GM10248 (cell line): ENCODE results near the gene RALGAPA2.

Experiments
- CTCF ChIA-PET: fragments of 300-600 bp; sonication (Branson Sonifier 250); formaldehyde crosslinking; extraction: SDS; loops from one replicate; lab custom pipeline; 2021; ENCODE audit warnings: antibody characterized with exemption; lab: Yijun Ruan, JAX
- POLR2A ChIA-PET: fragments of 350-650 bp; sonication (Branson Sonifier 250); formaldehyde crosslinking; extraction: SDS; loops from one replicate; lab custom pipeline; 2020; ENCODE audit warnings: antibody characterized with exemption; lab: Yijun Ruan, JAX
- DNase-seq: peaks from one replicate; pipeline ENCODE4 v3.0.0; 2012; ENCODE audit errors: extremely low spot score
- TF ChIP-seq, protein P1 (sequence below): IDR thresholded peaks from 2 replicates; pipeline ENCODE4 v1.5.1; 2012; ENCODE audit warnings: mild to moderate bottlenecking, low read depth; ENCODE audit errors: extremely low read depth, missing control alignments, control extremely low read depth

RALGAPA2 gene

GRCh38 chr20:20535051-20535450 lies 177.4 kb downstream of the RALGAPA2 start:
- TF ChIP-seq, protein P1, sequence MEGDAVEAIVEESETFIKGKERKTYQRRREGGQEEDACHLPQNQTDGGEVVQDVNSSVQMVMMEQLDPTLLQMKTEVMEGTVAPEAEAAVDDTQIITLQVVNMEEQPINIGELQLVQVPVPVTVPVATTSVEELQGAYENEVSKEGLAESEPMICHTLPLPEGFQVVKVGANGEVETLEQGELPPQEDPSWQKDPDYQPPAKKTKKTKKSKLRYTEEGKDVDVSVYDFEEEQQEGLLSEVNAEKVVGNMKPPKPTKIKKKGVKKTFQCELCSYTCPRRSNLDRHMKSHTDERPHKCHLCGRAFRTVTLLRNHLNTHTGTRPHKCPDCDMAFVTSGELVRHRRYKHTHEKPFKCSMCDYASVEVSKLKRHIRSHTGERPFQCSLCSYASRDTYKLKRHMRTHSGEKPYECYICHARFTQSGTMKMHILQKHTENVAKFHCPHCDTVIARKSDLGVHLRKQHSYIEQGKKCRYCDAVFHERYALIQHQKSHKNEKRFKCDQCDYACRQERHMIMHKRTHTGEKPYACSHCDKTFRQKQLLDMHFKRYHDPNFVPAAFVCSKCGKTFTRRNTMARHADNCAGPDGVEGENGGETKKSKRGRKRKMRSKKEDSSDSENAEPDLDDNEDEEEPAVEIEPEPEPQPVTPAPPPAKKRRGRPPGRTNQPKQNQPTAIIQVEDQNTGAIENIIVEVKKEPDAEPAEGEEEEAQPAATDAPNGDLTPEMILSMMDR = no peak
- CTCF ChIA-PET = interaction anchor here (1.2 to 2.3 kb wide), 3 partner anchors 8 to 44 kb away, joined by 3 to 7 read pairs (median 6); no protein-coding TSS in a partner anchor
- no peak for DNase-seq
- POLR2A ChIA-PET = no interaction called here

DNA sequence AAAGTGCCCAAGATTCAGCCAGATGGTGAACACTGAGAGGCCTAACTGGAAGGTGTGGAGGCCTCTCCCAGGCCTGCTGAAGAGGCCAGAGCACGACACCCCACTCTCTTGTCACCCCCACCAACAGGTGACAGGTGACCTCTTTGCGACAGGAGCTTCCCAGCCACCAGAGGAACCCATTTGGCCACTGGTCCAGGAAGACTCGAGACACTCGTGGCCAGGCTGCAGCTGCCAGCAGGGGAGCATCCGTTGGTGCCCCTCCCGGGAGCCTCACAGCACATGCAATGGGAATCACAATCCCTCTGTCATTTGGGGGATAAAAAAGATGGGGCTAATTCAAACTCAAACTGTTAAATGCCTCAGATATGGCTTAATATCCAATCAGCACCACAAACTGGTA lies 181.2 kb downstream of the RALGAPA2 start:
- no peak for DNase-seq
- CTCF ChIA-PET = no interaction called here
- TF ChIP-seq, protein P1 = no peak
- POLR2A ChIA-PET = no interaction called here

DNA sequence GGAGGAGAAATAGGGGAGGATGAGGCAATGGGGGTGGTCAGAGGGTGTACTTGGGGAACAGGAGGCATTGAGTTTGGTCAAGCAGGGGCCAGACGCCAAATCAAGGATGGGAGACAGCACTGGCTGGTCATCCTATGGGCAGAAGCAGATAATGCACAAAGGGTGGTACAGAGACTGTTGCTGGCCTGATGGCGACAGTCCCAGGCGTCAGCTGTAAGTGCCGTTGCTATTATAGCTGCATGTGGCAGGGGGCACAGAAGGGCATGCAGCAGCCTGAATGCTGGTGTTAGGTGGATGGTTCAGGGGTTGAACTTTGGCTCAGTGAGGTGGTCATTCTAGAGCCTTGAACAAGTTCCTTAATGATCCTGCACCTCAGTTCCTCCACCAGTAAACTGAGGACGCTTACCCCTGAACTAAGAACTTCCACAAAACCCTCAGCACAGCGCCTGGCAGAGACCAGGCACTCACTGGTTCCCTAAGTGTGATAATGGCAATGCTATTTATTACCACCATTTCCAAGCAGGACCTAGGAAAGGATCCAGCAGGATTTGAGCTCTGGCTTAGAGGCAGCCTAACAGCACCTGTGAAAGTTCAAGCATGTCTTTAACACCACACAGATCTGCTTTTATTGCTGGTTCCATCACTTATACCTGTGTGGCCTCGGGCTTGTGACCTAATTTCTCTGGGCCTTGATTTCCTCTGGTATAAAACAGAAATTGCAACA lies 181.9 kb downstream of the RALGAPA2 start:
- CTCF ChIA-PET = no interaction called here
- POLR2A ChIA-PET = no interaction called here
- no peak for DNase-seq
- TF ChIP-seq, protein P1 = no peak

DNA sequence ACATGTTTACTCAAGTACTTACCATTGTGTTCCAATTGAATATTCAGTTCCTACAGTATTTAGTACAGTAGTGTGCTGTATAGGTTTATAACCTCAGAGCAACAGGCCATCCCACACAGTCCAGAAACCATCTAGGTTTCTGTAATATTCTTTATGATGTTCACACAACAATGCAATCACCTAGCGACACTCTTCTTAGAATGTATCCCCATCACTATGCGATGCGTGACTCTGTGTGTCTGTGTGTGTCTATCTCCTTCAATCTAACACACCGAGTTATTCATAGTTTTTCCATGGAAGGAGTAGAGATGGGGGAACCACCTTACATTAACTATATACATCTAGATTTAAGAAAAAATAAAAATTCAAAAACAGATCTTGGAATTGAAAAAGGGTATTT lies 182.8 kb downstream of the RALGAPA2 start:
- CTCF ChIA-PET = no interaction called here
- TF ChIP-seq, protein P1 = no peak
- POLR2A ChIA-PET = no interaction called here
- DNase-seq = no peak

DNA sequence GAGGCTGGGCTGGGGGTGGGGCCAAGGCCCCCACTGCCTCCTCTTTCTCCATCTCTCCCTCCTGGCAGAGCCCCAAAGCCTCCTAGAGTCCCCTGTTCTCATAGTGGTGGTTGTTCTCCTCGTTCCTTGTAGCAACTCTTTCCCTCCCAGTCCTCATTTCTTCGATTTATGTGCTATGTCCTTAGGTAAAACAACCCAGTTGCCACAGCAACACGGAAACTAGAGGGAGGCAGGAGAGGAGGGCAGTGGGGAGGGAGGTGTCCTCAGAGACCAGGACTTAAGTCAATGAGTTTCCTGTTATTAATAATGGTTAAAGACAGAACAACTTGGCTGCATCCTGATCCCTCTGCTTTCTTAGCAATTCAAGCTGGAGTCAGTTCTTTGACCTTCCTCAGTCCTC lies 183.6 kb downstream of the RALGAPA2 start:
- POLR2A ChIA-PET = interaction anchor here (0.6 kb wide), 1 partner anchor 1230 kb away, joined by 3 read pairs; no protein-coding TSS in a partner anchor
- CTCF ChIA-PET = interaction anchor here (1.0 kb wide), 1 partner anchor 445 kb away, joined by 3 read pairs; no protein-coding TSS in a partner anchor
- TF ChIP-seq, protein P1 = no peak
- no peak for DNase-seq

DNA sequence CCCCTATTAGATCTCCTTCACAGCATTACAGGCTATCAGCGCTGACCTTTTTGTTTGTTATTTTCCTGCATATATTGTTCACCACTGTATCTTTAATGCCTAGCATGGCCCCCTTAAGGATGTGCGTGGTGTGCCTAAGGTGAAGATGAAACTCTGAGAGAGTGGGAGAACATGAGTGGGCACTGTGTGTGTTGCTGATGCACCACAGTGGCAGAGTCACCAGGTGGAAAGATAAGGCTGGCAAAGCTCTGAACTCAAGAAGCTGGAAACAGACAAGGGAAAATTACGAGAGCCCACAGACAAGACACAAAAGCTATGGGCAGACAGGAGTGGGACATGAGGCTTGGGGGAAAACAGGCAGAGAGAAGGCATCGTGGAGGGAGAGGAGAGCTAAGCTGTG lies 184.8 kb downstream of the RALGAPA2 start:
- POLR2A ChIA-PET = no interaction called here

More for the DNA sequence above, 184.8 kb downstream of the RALGAPA2 start:
- CTCF ChIA-PET = interaction anchor here (2.3 kb wide), 1 partner anchor 8 kb away, joined by 7 read pairs; no protein-coding TSS in a partner anchor
- TF ChIP-seq, protein P1 = no peak
- no peak for DNase-seq
